Right atrium auricular region (tissue), 2 donors: Measurements from ENCODE around the gene EPHB4. TPM values are rescaled to one million over a fixed set of nuclear protein-coding genes. Genes with fewer than 3 reads are reported as not detected.

Experiments used
- DNase-seq: peaks from one replicate; pipeline ENCODE4 v3.0.0-alpha.2; 2019; ENCODE audit warnings: low spot score
- H3K27ac ChIP-seq, 2 donors: fragments of 200-600 bp; sonication (generic); 1 replicate in 1 of 2; 2 replicates in 1 of 2; pipeline ENCODE4 v1.5.1; 2016 to 2019
- H3K27me3 ChIP-seq, 2 donors: fragments of 200-600 bp; sonication (generic); one replicate each; pipeline versions ENCODE4 v1.5.1 to v1.6.0; 2017 to 2019
- H3K36me3 ChIP-seq: fragments of 200-600 bp; sonication (generic); one replicate; pipeline ENCODE4 v1.5.1; 2016
- H3K4me1 ChIP-seq, 2 donors: fragments of 200-600 bp; sonication (generic); one replicate each; pipeline versions ENCODE4 v1.5.1 to v1.6.0; 2017 to 2019
- H3K4me3 ChIP-seq, 2 donors: fragments of 200-600 bp; sonication (generic); 1 replicate in 1 of 2; 2 replicates in 1 of 2; pipeline ENCODE4 v1.5.1; 2017 to 2019; ENCODE audit warnings: mild to moderate bottlenecking in 1 of 2, moderate library complexity in 1 of 2
- H3K9me3 ChIP-seq, 2 donors: fragments of 200-600 bp; sonication (generic); one replicate each; pipeline ENCODE4 v1.5.1; 2019
- total RNA-seq, 2 donors: library from RNA; depleted of rRNA; stranded (reverse); fragments of >200 nt; gene quantifications; one replicate each; pipeline ENCODE4 v1.1.0, GENCODE V29; 2016
- TF ChIP-seq, protein P1 (sequence below), 2 donors: fragments of 200-600 bp; sonication (generic); IDR thresholded peaks; one replicate each; pipeline ENCODE4 v1.5.1; 2019; ENCODE audit warnings: antibody characterized with exemption in 2 of 2

Gene EPHB4
- 10 to 100 TPM; 25.0 to 64.6 TPM for total RNA-seq

DNA sequence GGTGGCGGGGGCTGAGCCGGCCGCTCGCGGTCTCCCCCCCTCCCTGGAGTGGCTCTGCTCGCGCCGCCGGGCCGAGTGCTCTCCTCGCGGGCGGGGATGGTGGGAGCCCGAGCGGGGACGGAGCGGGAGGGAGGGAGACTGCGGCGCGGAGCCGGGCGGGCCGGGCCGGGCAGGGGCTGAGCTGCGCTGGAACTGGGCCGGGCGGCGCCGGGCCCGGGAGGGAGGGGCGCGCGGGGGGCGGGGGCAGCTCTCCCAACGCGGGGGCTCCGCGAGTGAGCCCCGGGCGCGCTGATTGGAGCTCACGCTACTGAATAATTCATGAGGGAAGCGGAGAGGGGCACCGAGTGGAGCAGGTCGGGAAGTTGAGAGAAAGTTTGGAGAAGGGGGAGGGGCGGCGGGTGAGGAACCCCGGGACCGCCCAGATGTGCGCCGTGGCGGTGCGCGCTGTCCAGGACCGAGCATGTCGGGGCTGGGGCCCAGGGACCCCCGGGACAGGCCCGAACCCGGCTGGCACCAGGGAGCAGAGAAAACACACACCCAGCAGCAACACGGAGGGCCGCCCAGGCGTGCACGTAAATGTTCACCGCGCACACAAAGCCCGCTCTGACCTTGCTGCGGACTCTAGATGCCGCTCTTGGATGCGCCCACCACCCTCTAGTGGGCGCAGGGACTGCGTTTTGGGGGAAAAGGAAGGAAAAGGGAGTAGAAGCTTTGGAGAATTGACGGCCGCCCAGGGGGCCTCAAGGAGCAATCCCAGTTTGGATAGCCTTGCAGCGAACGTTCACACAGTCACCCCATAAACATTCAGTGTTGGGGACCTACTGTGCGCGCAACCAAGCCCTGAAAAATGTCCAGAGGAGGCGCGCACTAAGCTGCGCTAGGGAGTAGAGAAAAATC, at the start of gene EPHB4:
Gene EPHB4, minus strand, starts transcription at position 194 of the 897 bp plus-strand sequence. CDS start 493 bp downstream, outside the sequence.
- H3K36me3 ChIP-seq = peaks cover 16% of the 10 kb centered on the region
- H3K27me3 ChIP-seq = no peaks in the 10 kb centered on the region
- DNase-seq = peak; percentile 79
- H3K4me3 ChIP-seq = peak within 1 kb of the TSS; percentile 71 to 81
- H3K4me1 ChIP-seq = peaks cover 0 to 52% of the 10 kb centered on the region in 2 donors
- H3K27ac ChIP-seq = peak within 1 kb of the TSS; percentile 75 to 82
- H3K9me3 ChIP-seq = no peaks in the 10 kb centered on the region
- TF ChIP-seq, protein P1, sequence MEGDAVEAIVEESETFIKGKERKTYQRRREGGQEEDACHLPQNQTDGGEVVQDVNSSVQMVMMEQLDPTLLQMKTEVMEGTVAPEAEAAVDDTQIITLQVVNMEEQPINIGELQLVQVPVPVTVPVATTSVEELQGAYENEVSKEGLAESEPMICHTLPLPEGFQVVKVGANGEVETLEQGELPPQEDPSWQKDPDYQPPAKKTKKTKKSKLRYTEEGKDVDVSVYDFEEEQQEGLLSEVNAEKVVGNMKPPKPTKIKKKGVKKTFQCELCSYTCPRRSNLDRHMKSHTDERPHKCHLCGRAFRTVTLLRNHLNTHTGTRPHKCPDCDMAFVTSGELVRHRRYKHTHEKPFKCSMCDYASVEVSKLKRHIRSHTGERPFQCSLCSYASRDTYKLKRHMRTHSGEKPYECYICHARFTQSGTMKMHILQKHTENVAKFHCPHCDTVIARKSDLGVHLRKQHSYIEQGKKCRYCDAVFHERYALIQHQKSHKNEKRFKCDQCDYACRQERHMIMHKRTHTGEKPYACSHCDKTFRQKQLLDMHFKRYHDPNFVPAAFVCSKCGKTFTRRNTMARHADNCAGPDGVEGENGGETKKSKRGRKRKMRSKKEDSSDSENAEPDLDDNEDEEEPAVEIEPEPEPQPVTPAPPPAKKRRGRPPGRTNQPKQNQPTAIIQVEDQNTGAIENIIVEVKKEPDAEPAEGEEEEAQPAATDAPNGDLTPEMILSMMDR (IDR thresholded peaks at IDR 0.05) = peak in 1 of 2 donors; percentile 56

DNA sequence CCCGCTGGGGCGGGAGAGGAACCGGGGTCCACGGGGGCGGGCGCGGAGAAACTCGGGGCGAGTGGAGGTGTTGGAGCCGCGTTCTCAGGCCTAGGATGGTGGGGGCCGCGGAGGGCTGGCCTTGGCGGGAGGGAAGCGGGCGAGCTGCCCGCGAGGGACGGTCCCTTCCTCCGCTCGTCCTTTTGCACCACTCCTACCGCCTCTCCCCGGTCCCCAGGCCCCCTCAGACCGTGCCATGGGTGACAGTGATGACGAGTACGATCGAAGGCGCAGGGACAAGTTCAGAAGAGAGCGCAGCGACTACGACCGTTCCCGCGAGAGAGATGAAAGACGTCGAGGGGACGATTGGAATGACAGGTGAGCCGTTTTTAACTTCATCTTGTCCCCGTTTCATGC, 48.0 kb upstream of the EPHB4 start:
- Histone ChIP-seq H3K27ac (peak overlapping the region; percentile 95 to 97), H3K4me3 (peak overlapping the region; percentile 90), H3K36me3 (peaks cover 38% of the 10 kb centered on the region), H3K27me3 (no peaks in the 10 kb centered on the region), H3K9me3 (no peaks in the 10 kb centered on the region), H3K4me1 (peaks cover 0 to 54% of the 10 kb centered on the region in 2 donors)
- DNase-seq = no peak
- TF ChIP-seq, protein P1 (IDR thresholded peaks at IDR 0.05) = no peak

DNA sequence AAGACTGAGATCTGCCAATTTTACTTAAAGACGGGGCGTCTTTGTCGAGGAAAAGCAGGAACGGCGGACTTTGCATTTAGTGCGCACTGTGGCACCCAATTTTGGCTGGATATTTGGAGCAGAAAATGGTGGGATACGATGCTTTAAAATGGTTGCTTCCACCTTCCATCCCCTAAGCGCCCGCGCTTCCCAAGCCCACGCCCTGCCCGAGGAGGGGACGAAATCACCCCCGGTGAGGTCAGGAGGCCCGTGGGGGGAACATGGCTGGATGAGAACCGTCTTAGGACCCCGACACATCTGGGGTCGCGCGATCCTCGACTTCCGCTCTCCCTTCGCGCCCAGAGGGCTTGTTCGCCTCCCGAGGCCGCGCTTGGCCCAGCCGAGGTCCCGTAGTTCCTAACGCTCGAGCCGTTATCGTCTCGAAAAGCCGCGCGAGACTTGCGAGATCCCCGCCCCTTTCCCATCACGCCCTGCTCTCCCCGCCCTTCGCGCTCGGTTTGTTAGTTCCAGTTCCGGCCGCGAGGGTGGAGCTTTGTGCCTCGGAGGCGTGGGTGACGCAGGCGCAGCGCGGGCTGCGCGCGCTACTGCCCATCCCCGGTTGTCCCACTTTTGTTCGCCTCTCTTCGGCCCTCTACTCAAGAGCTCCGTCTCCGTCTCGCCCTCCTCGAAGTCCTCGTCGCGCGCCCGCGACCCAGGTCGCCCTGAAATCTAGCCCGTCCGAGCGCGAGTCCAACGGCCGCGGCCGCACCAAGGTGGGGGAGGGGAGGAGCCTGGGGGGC, 47.4 kb upstream of the EPHB4 start, which contains the start of gene SRRT:
Gene SRRT, plus strand, starts transcription at position 527 of the 779 bp plus-strand sequence. CDS start 488 bp downstream, outside the sequence.
- H3K27me3 ChIP-seq = no peaks in the 10 kb centered on the region
- H3K36me3 ChIP-seq = peaks cover 42% of the 10 kb centered on the region
- H3K4me1 ChIP-seq = peaks cover 0 to 48% of the 10 kb centered on the region in 2 donors
- no peaks in the 10 kb centered on the region for H3K9me3 ChIP-seq
- TF ChIP-seq, protein P1 (IDR thresholded peaks at IDR 0.05) = peak; percentile 19 to 48
- peak within 1 kb of the TSS; percentile 90 for H3K4me3 ChIP-seq
- DNase-seq = peak; percentile 98
- H3K27ac ChIP-seq = peak within 1 kb of the TSS; percentile 95 to 97

DNA sequence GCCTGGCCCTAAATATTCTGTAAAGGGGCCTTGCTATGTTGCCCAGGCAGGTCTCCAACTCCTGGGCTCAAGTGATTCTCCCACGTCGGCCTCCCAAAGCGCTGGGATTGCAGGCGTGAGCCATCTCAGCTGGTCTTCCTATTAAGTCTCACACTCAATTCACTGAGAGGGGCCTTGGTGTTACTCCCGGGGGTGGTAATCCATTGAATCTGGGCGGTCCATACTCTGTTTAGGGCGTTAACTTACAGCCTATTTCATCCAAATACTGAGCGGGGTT, 46.9 kb upstream of the EPHB4 start:
- peaks cover 0 to 44% of the 10 kb centered on the region in 2 donors for H3K4me1 ChIP-seq
- no peak for DNase-seq
- peak overlapping the region; percentile 90 for H3K4me3 ChIP-seq
- peaks cover 42% of the 10 kb centered on the region for H3K36me3 ChIP-seq
- no peaks in the 10 kb centered on the region for H3K27me3 ChIP-seq
- peak overlapping the region; percentile 95 to 97 for H3K27ac ChIP-seq
- H3K9me3 ChIP-seq = no peaks in the 10 kb centered on the region
- TF ChIP-seq, protein P1 (IDR thresholded peaks at IDR 0.05) = no peak

DNA sequence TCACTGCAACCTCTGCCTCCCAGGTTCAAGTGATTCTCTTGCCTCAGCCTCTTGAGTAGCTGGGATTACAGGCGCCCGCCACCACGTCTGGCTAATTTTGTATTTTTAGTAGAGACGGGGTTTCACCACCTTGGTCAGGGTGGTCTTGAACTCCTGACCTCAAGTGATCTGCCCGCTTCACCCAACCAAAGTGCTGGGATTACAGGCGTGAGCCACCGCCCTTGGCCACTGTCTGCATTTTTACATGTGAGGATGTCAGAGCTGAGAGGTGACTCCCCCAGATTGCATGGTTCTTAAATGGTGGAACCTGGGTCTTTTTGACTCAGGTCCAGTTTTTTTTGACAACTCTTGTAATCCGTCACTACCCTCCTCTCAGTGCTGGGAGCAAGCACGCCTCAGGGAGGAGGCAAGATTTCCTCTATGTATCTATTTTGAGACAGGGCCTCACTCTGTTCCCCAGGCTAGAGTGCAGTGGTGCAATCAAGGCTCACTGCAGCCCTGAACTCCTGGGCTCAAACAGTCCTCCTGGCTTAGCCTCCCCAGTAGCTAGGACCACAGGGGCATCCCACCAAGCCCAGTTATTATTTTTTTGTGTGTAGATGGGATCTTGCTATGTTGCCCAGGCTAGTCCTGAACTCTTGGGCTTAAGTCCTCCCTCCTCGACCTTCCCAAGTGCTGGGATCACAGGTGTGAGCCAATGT, 46.4 kb upstream of the EPHB4 start:
- H3K9me3 ChIP-seq = no peaks in the 10 kb centered on the region
- TF ChIP-seq, protein P1 (IDR thresholded peaks at IDR 0.05) = no peak
- H3K4me3 ChIP-seq = peak overlapping the region; percentile 90
- no peak for DNase-seq
- peak overlapping the region; percentile 95 to 97 for H3K27ac ChIP-seq
- no peaks in the 10 kb centered on the region for H3K27me3 ChIP-seq
- H3K4me1 ChIP-seq = peaks cover 0 to 45% of the 10 kb centered on the region in 2 donors
- H3K36me3 ChIP-seq = peaks cover 42% of the 10 kb centered on the region
